HG02981 (cell line): ENCODE results near the gene PTAR1.
A peak's percentile ranks its signal among the peaks of the same experiment; 100 is the strongest.

Experiments used
- ATAC-seq: cut with Tn5 transposase; IDR thresholded peaks from one replicate; pipeline ENCODE4 v1.9.1; 2021; ENCODE audit warnings: mild to moderate bottlenecking, moderate library complexity; ENCODE audit not compliant: unreplicated experiment

PTAR1 gene

DNA sequence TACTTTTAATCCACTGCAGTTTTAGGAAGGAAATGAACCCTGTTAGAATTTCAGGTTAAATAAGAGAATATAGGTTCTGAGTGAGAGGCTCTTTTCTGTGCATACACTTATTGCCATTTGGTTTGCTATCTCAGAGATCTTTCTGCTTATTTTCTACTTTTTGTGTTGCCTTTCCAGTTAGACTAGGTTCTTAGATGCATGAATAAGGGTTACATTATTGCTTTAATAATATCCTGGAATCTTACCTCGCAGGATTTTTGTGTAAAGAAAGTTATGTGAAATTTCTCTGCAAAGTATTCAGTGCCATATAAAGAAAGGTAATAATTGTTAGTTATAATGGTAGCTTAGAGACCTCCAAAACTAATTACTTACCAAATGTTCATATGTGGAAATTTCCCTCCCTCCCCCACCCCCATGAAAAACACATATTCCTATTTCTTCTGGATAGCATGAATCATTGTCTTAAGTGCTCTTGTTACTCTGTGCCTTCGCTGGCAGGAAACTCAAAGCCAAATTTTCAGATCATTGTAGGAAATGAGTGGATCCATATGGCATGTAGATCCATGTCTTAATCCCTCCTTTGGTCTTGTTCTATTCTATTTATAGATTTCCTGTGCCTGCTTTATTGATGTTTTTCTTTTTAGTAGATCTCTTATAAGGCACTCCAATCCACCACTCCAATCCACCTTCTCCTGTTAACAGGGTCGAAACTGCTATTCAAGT is 84.9 kb downstream of the PTAR1 start:
- no peak for ATAC-seq

DNA sequence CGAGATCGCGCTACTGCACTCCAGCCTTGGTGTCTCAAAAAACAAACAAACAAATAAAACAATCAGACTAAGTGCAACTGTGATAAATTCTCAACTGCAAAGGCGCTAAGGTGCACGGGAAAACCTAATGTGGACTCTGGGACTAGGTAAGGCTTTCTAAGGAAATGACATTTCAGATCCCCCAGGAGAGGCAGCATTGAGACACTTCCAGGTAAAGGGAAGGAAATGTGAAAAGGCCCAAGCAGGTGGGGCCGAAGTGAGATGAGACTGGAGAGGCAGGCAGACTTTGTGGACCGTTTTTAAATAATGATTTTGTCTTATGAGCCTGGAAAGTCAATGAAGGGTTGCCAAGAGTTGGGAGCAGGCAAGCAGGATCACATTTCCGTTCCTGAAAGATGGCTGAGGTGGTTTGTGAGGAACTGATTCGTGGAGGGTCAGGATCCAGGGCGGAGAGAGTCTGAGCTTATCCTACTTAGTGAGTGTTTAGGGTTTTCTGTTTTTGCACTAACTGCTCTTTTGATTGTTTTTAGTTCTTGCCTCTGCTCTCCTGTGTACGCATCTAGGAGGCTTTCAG is 85.6 kb downstream of the PTAR1 start:
- ATAC-seq: no peak

DNA sequence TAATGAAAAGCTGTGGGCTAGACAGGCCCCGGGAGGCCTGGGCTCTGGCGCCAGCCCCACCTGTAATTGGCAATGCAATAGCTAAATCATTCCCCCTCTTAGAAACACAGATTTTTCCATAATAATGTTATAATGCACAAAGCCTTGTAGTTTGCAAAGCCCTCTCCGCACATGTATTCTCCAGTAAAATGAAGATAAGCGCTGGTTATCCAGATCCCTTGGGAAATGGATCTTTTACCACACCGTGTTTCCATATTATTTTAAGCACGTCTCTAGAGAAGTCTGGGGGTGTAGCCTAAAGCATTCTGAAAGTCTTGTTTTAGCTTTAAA is 86.5 kb downstream of the PTAR1 start:
- no peak for ATAC-seq

GRCh38 chr9:69672596-69673310 is 87.1 kb downstream of the PTAR1 start:
- peak; percentile 94 for ATAC-seq

DNA sequence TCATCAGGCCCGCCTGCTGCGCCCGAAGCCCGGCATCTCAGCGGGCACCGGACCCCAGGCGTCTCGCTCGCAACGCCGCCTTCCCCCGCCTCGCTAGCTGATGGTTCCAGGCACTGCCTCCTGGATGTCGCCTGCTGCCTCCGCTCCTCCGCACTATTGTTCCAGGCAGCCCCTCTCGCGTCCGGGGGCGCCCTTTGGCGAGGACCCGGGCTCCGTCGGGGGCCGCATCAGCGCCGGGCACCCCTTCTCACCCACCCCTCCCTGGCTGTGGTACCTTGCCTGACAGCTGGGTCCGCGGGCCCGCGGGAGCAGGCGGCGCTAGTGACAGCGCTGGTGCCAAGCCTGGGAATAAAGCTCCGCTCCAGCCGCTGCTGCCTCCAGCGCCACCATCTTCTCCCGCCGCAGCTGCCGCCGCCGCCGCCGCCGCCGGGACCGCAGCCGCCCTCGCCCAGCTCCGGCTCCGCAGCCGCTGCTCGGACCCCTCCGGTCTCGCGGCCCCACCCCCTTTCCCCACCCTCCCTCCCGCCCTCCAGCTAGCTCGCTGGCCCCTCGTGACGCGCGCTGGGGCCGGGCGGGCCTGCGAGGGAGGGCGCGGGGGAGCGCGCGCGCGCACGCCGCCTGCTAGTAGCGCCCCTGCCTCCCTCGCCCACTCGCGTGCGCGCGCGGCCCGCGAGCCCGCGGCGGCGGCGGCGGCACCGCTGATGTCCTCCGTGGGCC is 87.8 kb downstream of the PTAR1 start, which contains the start of gene APBA1:
Gene APBA1, minus strand, starts transcription at position 493 of the 717 bp plus-strand sequence.
- peak; percentile 33 for ATAC-seq

- ATAC-seq: no peak
Measured at GRCh38 chr9:69671311-69671878, 88.4 kb downstream of the PTAR1 start.

GRCh38 chr9:69667306-69667705 is 92.5 kb downstream of the PTAR1 start:
- no peak for ATAC-seq

- no peak for ATAC-seq
Measured at GRCh38 chr9:69660304-69660703, 99.5 kb downstream of the PTAR1 start.
